Fibroblast of pulmonary artery (primary cell): ENCODE measurements around the gene TMEM147.

Experiments used
- DNase-seq: peaks from one replicate; pipeline ENCODE4 v3.0.0-alpha.2; 2010; ENCODE audit warnings: low read depth
- H3K4me3 ChIP-seq: replicated peaks from 2 replicates; pipeline ENCODE4 v1.5.1; 2011; ENCODE audit warnings: low read depth, mild to moderate bottlenecking, control low read depth, low read length, moderate library complexity
- TF ChIP-seq, protein P1 (sequence below): IDR thresholded peaks from 2 replicates; pipeline ENCODE4 v1.5.1; 2011; ENCODE audit warnings: mild to moderate bottlenecking, control low read depth, low read length, inconsistent platforms; ENCODE audit errors: missing control alignments

Gene TMEM147

DNA sequence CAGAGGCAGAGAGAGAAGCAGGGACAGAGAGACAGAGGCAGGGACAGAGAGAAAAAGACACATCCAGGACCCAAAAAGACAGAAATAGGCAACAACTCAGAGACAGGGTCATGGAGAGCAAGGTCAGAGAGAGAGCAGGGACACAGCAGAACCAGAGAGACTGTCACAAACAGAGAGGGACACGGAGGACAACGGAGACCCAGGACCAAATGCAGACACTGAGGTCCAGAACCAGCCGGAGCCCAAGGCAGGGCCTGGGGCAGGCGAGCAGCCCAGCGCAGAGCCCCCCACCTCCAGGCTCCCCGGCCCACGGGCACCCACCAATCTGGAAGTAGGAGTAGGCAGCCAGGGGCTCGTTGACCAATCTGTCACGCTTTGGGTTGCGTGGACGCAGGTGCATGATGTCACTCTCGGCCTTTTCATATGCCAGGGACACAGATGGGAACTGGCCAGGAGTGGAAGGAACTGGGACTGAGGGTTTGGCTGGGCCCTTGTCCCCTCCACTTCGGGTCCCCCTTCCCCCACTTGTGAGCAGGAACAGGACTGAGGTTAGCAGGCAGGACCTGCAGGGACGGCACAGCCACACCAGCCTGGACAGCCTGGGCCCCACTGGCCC lies 8.1 kb downstream of the TMEM147 start:
- no peak overlapping the region for H3K4me3 ChIP-seq
- TF ChIP-seq, protein P1, sequence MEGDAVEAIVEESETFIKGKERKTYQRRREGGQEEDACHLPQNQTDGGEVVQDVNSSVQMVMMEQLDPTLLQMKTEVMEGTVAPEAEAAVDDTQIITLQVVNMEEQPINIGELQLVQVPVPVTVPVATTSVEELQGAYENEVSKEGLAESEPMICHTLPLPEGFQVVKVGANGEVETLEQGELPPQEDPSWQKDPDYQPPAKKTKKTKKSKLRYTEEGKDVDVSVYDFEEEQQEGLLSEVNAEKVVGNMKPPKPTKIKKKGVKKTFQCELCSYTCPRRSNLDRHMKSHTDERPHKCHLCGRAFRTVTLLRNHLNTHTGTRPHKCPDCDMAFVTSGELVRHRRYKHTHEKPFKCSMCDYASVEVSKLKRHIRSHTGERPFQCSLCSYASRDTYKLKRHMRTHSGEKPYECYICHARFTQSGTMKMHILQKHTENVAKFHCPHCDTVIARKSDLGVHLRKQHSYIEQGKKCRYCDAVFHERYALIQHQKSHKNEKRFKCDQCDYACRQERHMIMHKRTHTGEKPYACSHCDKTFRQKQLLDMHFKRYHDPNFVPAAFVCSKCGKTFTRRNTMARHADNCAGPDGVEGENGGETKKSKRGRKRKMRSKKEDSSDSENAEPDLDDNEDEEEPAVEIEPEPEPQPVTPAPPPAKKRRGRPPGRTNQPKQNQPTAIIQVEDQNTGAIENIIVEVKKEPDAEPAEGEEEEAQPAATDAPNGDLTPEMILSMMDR = no peak
- no peak for DNase-seq

DNA sequence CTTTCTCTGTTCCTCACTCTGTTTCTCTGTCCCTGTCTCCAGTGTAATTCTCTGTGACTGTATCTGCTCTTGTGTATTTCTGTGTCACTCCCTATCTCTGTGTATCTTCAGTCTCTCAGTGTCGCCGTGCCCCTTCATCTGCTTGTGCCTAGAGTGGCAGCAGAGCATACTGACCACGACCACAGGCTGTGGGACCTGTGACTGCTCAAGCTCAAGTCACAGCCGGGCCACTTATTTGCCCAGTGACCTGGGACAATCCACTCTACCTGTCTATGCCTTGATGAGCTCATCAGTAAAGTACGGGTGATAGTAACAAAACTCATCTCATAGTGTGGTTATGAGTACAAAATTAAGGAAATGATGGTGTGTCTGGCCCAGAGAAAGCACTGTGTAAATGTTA lies 8.7 kb downstream of the TMEM147 start:
- TF ChIP-seq, protein P1 = no peak
- H3K4me3 ChIP-seq = no peak overlapping the region
- DNase-seq = no peak

DNA sequence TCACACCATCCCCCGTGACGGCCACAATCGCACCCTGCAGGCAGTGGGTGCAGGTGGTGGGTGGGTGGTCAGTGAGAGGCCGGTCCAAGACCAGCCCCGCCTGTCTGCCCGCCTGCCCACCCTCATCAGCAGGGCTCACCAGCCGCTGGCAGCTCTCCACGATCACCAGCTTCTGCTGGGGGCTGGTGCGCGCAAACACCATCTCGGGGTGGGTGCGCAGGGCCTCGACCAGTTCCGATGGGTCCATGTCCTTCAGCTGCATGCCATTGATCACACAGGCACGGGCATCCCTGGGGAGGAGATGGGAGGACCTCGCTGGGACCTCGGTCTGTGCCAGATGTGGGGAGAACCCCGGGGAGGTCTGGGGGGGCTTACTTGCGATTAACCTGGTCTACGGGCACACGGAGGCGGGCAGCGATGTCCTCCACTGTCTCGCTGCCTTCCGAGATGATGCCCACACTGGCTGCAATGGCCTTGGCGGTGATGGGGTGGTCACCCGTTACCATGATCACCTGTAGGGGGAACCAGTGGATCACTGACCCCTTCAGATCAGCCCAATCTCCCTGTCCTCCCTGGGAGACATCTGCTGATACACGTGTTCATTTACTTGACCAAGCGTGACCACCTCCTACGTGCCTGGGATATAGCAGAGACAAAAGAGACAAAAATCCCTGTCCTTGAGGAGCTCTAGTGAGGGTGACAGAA lies 10.0 kb downstream of the TMEM147 start:
- TF ChIP-seq, protein P1 = peak; percentile 30
- H3K4me3 ChIP-seq = no peak overlapping the region
- peak; percentile 36 for DNase-seq

DNA sequence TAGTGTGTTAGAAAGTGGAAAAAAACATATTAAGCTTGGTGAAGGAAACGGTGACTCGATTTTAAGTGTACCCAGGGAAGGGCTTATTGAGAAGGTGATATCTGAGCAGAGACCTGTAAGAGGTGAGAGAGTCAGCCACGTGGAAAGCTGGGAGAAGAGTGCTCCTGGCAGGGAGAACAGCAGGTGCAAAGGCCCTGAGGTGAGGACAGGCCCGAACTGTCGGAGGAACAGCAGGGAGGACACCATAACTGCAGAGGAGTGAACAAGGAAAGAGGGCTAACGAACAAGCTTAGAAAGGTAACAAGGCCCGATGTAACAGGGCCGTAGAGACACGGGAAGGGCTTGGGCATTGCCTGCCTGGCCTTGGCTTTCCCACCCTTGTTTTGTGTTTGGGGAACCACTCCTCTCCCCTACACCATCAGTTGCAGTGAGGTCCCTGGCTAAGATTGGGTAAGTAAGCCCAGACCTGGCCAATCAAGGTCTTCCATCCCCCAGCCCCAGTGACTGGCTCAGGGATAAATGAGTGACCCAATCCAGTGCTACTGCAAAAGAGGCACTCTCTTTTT lies 10.7 kb downstream of the TMEM147 start:
- TF ChIP-seq, protein P1 = no peak
- no peak for DNase-seq
- H3K4me3 ChIP-seq = no peak overlapping the region

DNA sequence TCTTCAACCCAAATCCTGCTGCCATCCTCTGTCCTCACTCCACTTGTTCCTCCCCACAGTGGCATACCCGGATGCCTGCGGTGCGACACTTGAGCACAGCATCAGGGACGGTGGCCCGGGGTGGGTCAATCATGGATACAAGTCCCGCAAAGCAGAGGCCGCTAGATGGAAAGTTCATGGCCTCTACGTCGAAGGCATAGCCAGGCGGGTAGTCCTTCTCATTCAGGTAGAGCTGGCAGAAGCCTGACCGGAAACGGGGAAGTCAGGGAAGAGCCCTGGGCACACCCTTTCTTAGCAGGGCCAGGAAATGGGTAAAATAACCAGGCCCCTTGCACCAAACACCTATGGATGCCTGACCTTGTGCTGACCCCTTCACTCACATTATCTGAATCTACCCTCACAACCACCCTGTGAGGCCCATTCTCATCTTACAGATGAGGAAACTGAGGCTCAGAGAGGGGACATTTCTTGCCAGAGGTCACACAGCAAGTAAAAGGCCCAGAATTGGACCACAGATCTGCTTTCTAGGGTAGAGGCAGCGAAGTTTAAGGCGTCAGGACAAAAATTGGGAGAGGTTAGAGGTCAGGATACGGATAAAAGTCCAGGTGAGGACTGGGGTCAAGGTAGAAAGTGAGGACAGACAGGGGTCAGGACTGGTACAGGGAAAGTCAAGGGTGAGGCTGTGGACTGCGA lies 11.6 kb downstream of the TMEM147 start:
- no peak for DNase-seq
- H3K4me3 ChIP-seq = no peak overlapping the region
- TF ChIP-seq, protein P1 = no peak

DNA sequence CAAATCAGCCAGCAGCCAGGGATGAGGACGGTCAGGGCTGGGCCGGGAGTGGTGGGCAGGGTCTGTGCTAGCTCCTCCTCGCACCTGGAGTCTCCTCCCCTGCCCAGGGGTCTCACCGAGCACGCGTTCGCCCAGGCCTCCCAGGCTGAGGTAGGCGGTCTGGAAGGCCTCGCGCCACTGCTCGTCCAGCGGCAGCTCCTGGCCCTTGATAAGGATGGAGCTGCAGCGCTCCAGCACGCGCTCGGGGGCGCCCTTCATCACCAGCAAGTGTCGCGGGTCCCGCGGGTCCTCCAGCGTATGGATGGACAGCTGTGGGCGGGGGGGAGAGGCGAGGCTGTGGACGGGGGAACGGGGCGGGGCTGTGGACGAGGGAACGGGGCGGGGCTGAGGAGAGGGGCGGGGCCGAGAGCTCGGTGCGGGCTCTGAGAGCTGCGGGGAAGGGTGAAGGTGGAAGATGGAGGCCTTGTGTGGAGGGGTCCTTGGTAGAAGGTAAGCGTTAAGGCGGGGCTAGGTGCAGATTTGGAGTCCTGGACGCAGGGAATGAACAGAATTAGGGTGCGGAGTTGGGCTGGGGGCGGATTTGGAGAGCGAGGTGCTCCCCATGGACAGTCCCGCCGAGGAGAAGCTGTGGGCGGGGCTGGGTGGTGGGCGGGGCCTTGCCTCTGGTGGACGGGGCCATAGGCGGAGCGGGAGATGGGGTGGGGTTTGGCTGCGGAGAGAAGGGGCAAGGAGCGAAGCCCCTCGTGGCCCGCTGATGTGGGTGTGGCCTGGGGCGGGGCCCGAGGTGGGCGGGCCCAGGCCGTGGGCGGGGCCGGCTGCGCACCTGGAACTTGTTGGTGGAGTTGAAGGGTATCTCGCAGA lies 12.3 kb downstream of the TMEM147 start:
- TF ChIP-seq, protein P1 = no peak
- peak; percentile 58 for DNase-seq
- H3K4me3 ChIP-seq = peak overlapping the region; percentile 47
